Left cardiac atrium (tissue), 4 donors: Measurements from ENCODE around the gene GUCY1A1. TPM values are rescaled to one million over a fixed set of nuclear protein-coding genes. Genes with fewer than 3 reads are reported as not detected.
"Not testable (repeated sequence)": the region's sequence is repeated elsewhere in the genome, so short reads cannot be mapped to it uniquely, and the experiment has no call there.

Experiments used
- ATAC-seq, 2 donors: fragments of 200-7000 bp; cut with Tn5 transposase; one replicate each; pipeline ENCODE4 v1.9.1; 2020; ENCODE audit warnings: mild to moderate bottlenecking in 2 of 2, moderate library complexity in 2 of 2
- DNase-seq: peaks from one replicate; pipeline ENCODE4 v3.0.0-alpha.2; 2020
- intact Hi-C, 2 donors: fragments of 100-400 bp; cut with DNase I; formaldehyde crosslinking; loops; one replicate each; pipeline versions ENCODE4 v1.14.1 to v1.15.1; 2022 to 2023
- long read RNA-seq: library from polyadenylated mRNA; unstranded; transcript quantifications from one replicate; pipeline ENCODE4 v2.0.0, GENCODE V29; 2021
- total RNA-seq, 2 donors: library from RNA; stranded (reverse); fragmentation: NEBNext Ultra II Directional; extraction: Animal tissue kit (Norgen Biotek cat#: 25700); gene quantifications; one replicate each; pipeline ENCODE4 v1.2.1, GENCODE V29; 2021
- donor health status: DM: no; HTN: yes; CAD: no.
- donor health status: DM: no; HTN: yes; CAD: no; lungs with severe emphysema.
- donor health status: DM: yes; HTN: yes; CAD: no.
- donor health status: Dilated cardiomyopathy.

Gene GUCY1A1
- total RNA-seq = 10 to 100 TPM; 34.2 to 53.5 TPM
- long read RNA-seq, partial matches to known transcripts = 6 of 14 reads
- long read RNA-seq, other reads (novel, unspliced or antisense) = 5 of 14 reads

GRCh38 chr4:155666344-155667221 is at the start of gene GUCY1A1:
TSS of gene GUCY1A1 (plus strand) at chr4:155666848. CDS start at chr4:155696868, 30,020 bp downstream.
- peak; percentile 26 for DNase-seq
- intact Hi-C loops = loop anchor here in 1 of 2 donors (5.0 to 10.0 kb wide), 3 partner anchors 98 to 222 kb away; no protein-coding TSS in a partner anchor
- peak; percentile 13 to 68 for ATAC-seq

GRCh38 chr4:155617296-155617695 is 49.4 kb upstream of the GUCY1A1 start:
- DNase-seq = no peak
- intact Hi-C loops = no loop called here
- ATAC-seq = peak in 1 of 2 donors; percentile 64

GRCh38 chr4:155618183-155618838 is 48.3 kb upstream of the GUCY1A1 start:
- DNase-seq (no peak), ATAC-seq (peak; percentile 27 to 41)
- intact Hi-C loops = no loop called here

GRCh38 chr4:155620637-155621036 is 46.0 kb upstream of the GUCY1A1 start:
- DNase-seq = no peak
- intact Hi-C loops = no loop called here

GRCh38 chr4:155624478-155624877 is 42.2 kb upstream of the GUCY1A1 start:
- intact Hi-C loops = no loop called here
- ATAC-seq = no peak
- DNase-seq = no peak

More at GRCh38 chr4:155620637-155621036, 46.0 kb upstream of the GUCY1A1 start:
- no peak for ATAC-seq

- no peak for ATAC-seq
- no peak for DNase-seq
- intact Hi-C loops = no loop called here
These were observed 40.1 kb upstream of the GUCY1A1 start for GRCh38 chr4:155626561-155626960.

GRCh38 chr4:155629183-155629825 is 37.3 kb upstream of the GUCY1A1 start:
- DNase-seq (no peak), ATAC-seq (no peak)
- intact Hi-C loops = no loop called here

GRCh38 chr4:155629956-155630355 is 36.7 kb upstream of the GUCY1A1 start:
- DNase-seq (no peak), ATAC-seq (no peak)
- intact Hi-C loops = no loop called here

GRCh38 chr4:155632310-155632840 is 34.3 kb upstream of the GUCY1A1 start:
- ATAC-seq (no peak), DNase-seq (no peak)
- intact Hi-C loops = no loop called here

- ATAC-seq (no peak), DNase-seq (no peak)
- intact Hi-C loops = no loop called here
These were observed 28.3 kb upstream of the GUCY1A1 start for GRCh38 chr4:155638195-155638965.

GRCh38 chr4:155639704-155640523 is 26.7 kb upstream of the GUCY1A1 start:
- DNase-seq = no peak
- intact Hi-C loops = no loop called here
- ATAC-seq = peak in 1 of 2 donors; percentile 8

- intact Hi-C loops = no loop called here
- ATAC-seq = no peak
These were observed 25.9 kb upstream of the GUCY1A1 start for GRCh38 chr4:155640751-155641150.

GRCh38 chr4:155643087-155643486 is 23.6 kb upstream of the GUCY1A1 start:
- intact Hi-C loops = no loop called here
- ATAC-seq (no peak), DNase-seq (no peak)

More at GRCh38 chr4:155640751-155641150, 25.9 kb upstream of the GUCY1A1 start:
- DNase-seq = no peak

GRCh38 chr4:155646001-155646400 is 20.6 kb upstream of the GUCY1A1 start:
- no peak for DNase-seq
- intact Hi-C loops = no loop called here
- no peak for ATAC-seq

- ATAC-seq, DNase-seq, intact Hi-C loops: not testable (repeated sequence)
These were observed 15.9 kb upstream of the GUCY1A1 start for GRCh38 chr4:155650785-155651184.

- intact Hi-C loops = no loop called here
- ATAC-seq (no peak), DNase-seq (no peak)
These were observed 13.6 kb upstream of the GUCY1A1 start for GRCh38 chr4:155653052-155653451.

- intact Hi-C loops = no loop called here
- ATAC-seq = no peak
These were observed 10.6 kb upstream of the GUCY1A1 start for GRCh38 chr4:155656025-155656424.

GRCh38 chr4:155657169-155657568 is 9.5 kb upstream of the GUCY1A1 start:
- intact Hi-C loops = no loop called here
- ATAC-seq = no peak

More at GRCh38 chr4:155656025-155656424, 10.6 kb upstream of the GUCY1A1 start:
- DNase-seq = no peak

More at GRCh38 chr4:155657169-155657568, 9.5 kb upstream of the GUCY1A1 start:
- no peak for DNase-seq
